K562 (cell line): Measurements from ENCODE around the gene SLC19A1. TPM values are rescaled to one million over a fixed set of nuclear protein-coding genes. Genes with fewer than 3 reads are reported as not detected.

ENCODE experiments used
- NBN ChIP-seq: fragments of 450-650 bp; IDR thresholded peaks from 2 replicates; pipeline ENCODE4 v1.6.1; 2016; ENCODE audit warnings: low read depth, mild to moderate bottlenecking
- RB1 ChIP-seq: fragments of 450-650 bp; IDR thresholded peaks from 2 replicates; pipeline ENCODE4 v1.6.1; 2017; ENCODE audit warnings: low read depth, mild to moderate bottlenecking
- RCOR1 ChIP-seq, 2 experiments: IDR thresholded peaks; 2 replicates each; pipeline ENCODE4 v1.6.1; 2012; ENCODE audit warnings: low read depth in 2 of 2, low read length in 2 of 2, borderline replicate concordance in 1 of 2, improper control_type of control experiment in 1 of 2
- polyA plus RNA-seq, 8 experiments: library from polyadenylated mRNA; depleted of rRNA in 4 of 8; stranded (reverse) in 5 of 8; unstranded in 3 of 8; fragments of >200 nt; fragmentation: Nextera tagmentation in 2 of 8; fragmentation: Illumina TruSeq in 1 of 8; extraction: Ambion mirVana in 2 of 8; extraction: Trizol in 1 of 8; gene quantifications; 2 replicates each; pipeline versions ENCODE4 v1.2.1 to v1.2.3, GENCODE V29; 2011 to 2014; ENCODE audit warnings: inconsistent platforms in 1 of 8, missing spikeins in 1 of 8
- total RNA-seq, 7 experiments: library from RNA; depleted of rRNA in 6 of 7; stranded (reverse); fragments of >200 nt in 6 of 7; fragmentation: Illumina TruSeq in 2 of 7; extraction: Trizol in 2 of 7; gene quantifications; 2 replicates each; pipeline versions ENCODE4 v1.2.1 to v1.2.3, GENCODE V29; 2011 to 2021; ENCODE audit warnings: low replicate concordance in 1 of 7
- TF ChIP-seq, protein P1 (sequence below): fragments of 450-650 bp; IDR thresholded peaks from 2 replicates; pipeline ENCODE4 v1.6.1; 2016; ENCODE audit warnings: mild to moderate bottlenecking, moderate library complexity
- TF ChIP-seq, protein P2 (sequence below): sonication (generic); formaldehyde crosslinking; IDR thresholded peaks from 2 replicates; pipeline ENCODE4 v1.9.0; 2022; ENCODE audit warnings: mild to moderate bottlenecking, missing genetic modification reagents
- TF ChIP-seq, protein P3 (sequence below), 3 experiments: fragments of 200-800 bp in 1 of 3; fragments of 250-450 bp in 1 of 3; fragments of 450-650 bp in 1 of 3; sonication (Bioruptor Pico) in 1 of 3; sonication (Bioruptor generic) in 1 of 3; formaldehyde crosslinking in 1 of 3; IDR thresholded peaks; 2 replicates each; pipeline versions ENCODE4 v1.6.1 to v1.8.0; 2016 to 2022; ENCODE audit warnings: mild to moderate bottlenecking in 2 of 3, missing genetic modification characterization in 2 of 3, missing compliant biosample characterization in 1 of 3, moderate library complexity in 1 of 3
- TF ChIP-seq, protein P4 (sequence below), 2 experiments: fragments of 450-650 bp in 1 of 2; sonication (generic) in 1 of 2; formaldehyde crosslinking in 1 of 2; IDR thresholded peaks in 1 of 2; conservative IDR thresholded peaks in 1 of 2; 2 replicates each; pipeline versions ENCODE4 v1.6.1 to v1.8.1; 2016 to 2023; ENCODE audit warnings: mild to moderate bottlenecking in 2 of 2, moderate library complexity in 2 of 2, inconsistent platforms in 1 of 2, missing genetic modification reagents in 1 of 2

SLC19A1 gene
- total and polyA plus RNA-seq, 9 of the 15 experiments (the other 6 are each of a cell fraction or from before 2014, with no cell fraction given): 0.65 to 88.7 (median 12.0) TPM

DNA sequence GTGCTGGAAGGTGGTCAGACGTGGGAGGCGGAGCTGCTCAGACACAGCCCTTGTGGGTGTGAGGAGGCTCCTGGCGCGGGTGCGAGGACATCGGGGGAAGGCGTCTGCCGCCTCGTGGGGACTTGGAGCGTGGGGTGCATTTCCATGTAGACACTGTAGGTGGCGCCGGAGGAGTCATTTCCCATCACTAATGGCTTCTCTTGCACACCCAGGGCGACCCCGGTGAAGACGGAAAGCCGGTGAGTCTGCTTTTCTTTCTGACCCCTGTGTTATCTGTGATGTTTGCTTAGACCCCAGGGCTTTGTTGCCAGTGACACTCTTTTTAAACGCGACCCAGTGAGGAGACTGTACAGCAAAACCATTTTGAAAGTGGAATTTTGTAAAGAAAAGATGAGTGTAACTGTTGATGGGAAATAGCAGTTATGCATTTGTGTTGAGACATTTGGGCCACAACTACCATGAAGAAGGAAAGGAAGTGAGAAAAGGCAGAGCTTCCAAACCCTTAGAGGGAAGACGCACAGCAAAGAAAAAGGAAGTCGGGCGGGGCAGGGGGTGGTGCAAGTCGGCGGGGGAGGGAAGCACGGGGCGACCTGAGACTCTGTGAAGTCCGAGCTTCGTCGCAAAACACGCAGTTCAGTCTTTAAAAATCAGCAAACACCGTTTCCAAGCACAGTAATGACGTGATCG, 64.0 kb downstream of the SLC19A1 start (continued):
- TF ChIP-seq, protein P1, sequence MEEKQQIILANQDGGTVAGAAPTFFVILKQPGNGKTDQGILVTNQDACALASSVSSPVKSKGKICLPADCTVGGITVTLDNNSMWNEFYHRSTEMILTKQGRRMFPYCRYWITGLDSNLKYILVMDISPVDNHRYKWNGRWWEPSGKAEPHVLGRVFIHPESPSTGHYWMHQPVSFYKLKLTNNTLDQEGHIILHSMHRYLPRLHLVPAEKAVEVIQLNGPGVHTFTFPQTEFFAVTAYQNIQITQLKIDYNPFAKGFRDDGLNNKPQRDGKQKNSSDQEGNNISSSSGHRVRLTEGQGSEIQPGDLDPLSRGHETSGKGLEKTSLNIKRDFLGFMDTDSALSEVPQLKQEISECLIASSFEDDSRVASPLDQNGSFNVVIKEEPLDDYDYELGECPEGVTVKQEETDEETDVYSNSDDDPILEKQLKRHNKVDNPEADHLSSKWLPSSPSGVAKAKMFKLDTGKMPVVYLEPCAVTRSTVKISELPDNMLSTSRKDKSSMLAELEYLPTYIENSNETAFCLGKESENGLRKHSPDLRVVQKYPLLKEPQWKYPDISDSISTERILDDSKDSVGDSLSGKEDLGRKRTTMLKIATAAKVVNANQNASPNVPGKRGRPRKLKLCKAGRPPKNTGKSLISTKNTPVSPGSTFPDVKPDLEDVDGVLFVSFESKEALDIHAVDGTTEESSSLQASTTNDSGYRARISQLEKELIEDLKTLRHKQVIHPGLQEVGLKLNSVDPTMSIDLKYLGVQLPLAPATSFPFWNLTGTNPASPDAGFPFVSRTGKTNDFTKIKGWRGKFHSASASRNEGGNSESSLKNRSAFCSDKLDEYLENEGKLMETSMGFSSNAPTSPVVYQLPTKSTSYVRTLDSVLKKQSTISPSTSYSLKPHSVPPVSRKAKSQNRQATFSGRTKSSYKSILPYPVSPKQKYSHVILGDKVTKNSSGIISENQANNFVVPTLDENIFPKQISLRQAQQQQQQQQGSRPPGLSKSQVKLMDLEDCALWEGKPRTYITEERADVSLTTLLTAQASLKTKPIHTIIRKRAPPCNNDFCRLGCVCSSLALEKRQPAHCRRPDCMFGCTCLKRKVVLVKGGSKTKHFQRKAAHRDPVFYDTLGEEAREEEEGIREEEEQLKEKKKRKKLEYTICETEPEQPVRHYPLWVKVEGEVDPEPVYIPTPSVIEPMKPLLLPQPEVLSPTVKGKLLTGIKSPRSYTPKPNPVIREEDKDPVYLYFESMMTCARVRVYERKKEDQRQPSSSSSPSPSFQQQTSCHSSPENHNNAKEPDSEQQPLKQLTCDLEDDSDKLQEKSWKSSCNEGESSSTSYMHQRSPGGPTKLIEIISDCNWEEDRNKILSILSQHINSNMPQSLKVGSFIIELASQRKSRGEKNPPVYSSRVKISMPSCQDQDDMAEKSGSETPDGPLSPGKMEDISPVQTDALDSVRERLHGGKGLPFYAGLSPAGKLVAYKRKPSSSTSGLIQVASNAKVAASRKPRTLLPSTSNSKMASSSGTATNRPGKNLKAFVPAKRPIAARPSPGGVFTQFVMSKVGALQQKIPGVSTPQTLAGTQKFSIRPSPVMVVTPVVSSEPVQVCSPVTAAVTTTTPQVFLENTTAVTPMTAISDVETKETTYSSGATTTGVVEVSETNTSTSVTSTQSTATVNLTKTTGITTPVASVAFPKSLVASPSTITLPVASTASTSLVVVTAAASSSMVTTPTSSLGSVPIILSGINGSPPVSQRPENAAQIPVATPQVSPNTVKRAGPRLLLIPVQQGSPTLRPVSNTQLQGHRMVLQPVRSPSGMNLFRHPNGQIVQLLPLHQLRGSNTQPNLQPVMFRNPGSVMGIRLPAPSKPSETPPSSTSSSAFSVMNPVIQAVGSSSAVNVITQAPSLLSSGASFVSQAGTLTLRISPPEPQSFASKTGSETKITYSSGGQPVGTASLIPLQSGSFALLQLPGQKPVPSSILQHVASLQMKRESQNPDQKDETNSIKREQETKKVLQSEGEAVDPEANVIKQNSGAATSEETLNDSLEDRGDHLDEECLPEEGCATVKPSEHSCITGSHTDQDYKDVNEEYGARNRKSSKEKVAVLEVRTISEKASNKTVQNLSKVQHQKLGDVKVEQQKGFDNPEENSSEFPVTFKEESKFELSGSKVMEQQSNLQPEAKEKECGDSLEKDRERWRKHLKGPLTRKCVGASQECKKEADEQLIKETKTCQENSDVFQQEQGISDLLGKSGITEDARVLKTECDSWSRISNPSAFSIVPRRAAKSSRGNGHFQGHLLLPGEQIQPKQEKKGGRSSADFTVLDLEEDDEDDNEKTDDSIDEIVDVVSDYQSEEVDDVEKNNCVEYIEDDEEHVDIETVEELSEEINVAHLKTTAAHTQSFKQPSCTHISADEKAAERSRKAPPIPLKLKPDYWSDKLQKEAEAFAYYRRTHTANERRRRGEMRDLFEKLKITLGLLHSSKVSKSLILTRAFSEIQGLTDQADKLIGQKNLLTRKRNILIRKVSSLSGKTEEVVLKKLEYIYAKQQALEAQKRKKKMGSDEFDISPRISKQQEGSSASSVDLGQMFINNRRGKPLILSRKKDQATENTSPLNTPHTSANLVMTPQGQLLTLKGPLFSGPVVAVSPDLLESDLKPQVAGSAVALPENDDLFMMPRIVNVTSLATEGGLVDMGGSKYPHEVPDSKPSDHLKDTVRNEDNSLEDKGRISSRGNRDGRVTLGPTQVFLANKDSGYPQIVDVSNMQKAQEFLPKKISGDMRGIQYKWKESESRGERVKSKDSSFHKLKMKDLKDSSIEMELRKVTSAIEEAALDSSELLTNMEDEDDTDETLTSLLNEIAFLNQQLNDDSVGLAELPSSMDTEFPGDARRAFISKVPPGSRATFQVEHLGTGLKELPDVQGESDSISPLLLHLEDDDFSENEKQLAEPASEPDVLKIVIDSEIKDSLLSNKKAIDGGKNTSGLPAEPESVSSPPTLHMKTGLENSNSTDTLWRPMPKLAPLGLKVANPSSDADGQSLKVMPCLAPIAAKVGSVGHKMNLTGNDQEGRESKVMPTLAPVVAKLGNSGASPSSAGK: peak; percentile 82
- TF ChIP-seq, protein P2, sequence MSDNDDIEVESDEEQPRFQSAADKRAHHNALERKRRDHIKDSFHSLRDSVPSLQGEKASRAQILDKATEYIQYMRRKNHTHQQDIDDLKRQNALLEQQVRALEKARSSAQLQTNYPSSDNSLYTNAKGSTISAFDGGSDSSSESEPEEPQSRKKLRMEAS (CRISPR knock-in tag): peak; percentile 47; the same call in 1 of the 2 replicates
- TF ChIP-seq RCOR1 (IDR thresholded peaks at IDR 0.05; ENCODE audit: borderline replicate concordance in 1 of 2, low read depth in 2 of 2, low read length in 2 of 2) (0 out of 4 replicates have a peak, but pooled peaks of 1 of the 2 experiments have one; percentile 16), NBN (0 out of 2 replicates have a peak, but pooled peaks have one; percentile 48), RB1 (peak; percentile 62; the same call in 1 of the 2 replicates)
- TF ChIP-seq, protein P3, sequence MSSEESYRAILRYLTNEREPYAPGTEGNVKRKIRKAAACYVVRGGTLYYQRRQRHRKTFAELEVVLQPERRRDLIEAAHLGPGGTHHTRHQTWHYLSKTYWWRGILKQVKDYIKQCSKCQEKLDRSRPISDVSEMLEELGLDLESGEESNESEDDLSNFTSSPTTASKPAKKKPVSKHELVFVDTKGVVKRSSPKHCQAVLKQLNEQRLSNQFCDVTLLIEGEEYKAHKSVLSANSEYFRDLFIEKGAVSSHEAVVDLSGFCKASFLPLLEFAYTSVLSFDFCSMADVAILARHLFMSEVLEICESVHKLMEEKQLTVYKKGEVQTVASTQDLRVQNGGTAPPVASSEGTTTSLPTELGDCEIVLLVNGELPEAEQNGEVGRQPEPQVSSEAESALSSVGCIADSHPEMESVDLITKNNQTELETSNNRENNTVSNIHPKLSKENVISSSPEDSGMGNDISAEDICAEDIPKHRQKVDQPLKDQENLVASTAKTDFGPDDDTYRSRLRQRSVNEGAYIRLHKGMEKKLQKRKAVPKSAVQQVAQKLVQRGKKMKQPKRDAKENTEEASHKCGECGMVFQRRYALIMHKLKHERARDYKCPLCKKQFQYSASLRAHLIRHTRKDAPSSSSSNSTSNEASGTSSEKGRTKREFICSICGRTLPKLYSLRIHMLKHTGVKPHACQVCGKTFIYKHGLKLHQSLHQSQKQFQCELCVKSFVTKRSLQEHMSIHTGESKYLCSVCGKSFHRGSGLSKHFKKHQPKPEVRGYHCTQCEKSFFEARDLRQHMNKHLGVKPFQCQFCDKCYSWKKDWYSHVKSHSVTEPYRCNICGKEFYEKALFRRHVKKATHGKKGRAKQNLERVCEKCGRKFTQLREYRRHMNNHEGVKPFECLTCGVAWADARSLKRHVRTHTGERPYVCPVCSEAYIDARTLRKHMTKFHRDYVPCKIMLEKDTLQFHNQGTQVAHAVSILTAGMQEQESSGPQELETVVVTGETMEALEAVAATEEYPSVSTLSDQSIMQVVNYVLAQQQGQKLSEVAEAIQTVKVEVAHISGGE (CRISPR knock-in tag; IDR thresholded peaks at IDR 0.05): no peak
- TF ChIP-seq, protein P4, sequence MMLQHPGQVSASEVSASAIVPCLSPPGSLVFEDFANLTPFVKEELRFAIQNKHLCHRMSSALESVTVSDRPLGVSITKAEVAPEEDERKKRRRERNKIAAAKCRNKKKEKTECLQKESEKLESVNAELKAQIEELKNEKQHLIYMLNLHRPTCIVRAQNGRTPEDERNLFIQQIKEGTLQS (IDR thresholded peaks at IDR 0.05): 0 out of 2 replicates have a peak, but pooled peaks have one; percentile 6
- TF ChIP-seq, protein P4 (CRISPR knock-in tag; conservative IDR thresholded peaks at IDR 0.05): no peak
